ENCODE results near the gene ABCA2. TPM values are rescaled to one million over a fixed set of nuclear protein-coding genes. Genes with fewer than 3 reads are reported as not detected.

ABCA2 gene
- total RNA-seq, 2 donors from 2014 or later, result 28.7 to 29.6 TPM

GRCh38 chr9:136983167-136983566 is 44.9 kb downstream of the ABCA2 start:
- Histone ChIP-seq H3K9me3 (no peaks in the 10 kb centered on the region), H3K4me1 (peaks cover 6% of the 10 kb centered on the region), H3K27ac (no peak overlapping the region), H3K36me3 (replicated peaks in 1 of 2; ENCODE audit: insufficient read depth in 1 of 2, low read depth in 2 of 2) (no peaks in the 10 kb centered on the region), H3K27me3 (peaks cover 0 to 5% of the 10 kb centered on the region in 2 donors), H3K4me3 (no peak overlapping the region)
- no peak for DNase-seq
- ATAC-seq, result no peak
- intact Hi-C loops (cut with DNase I), result no loop called here
- TF ChIP-seq POLR2A (IDR thresholded peaks at IDR 0.05) (no peak), CTCF (IDR thresholded peaks at IDR 0.05) (no peak)
- WGBS, 2 donors, result 69 to 77% methylated on average over 3 to 9 of the region's 9 CpGs

- peak within 1 kb of the TSS in 1 of 4 donors; percentile 17 for H3K27ac ChIP-seq
- peaks cover 12% of the 10 kb centered on the region for H3K4me1 ChIP-seq
- intact Hi-C loops (cut with DNase I), result no loop called here
- H3K27me3 ChIP-seq, result peaks cover 0 to 5% of the 10 kb centered on the region in 2 donors
- no peak for TF ChIP-seq POLR2A (IDR thresholded peaks at IDR 0.05)
- no peak for TF ChIP-seq CTCF (IDR thresholded peaks at IDR 0.05)
- no peak within 1 kb of the TSS for H3K4me3 ChIP-seq
- ATAC-seq (no peak), DNase-seq (no peak)
- no peaks in the 10 kb centered on the region for H3K9me3 ChIP-seq
- 83 to 88% methylated on average over 6 to 17 of the region's 18 CpGs for WGBS, 2 donors
- H3K36me3 ChIP-seq (replicated peaks in 1 of 2; ENCODE audit: insufficient read depth in 1 of 2, low read depth in 2 of 2), result no peaks in the 10 kb centered on the region
Measured at GRCh38 chr9:136982232-136983051, 45.6 kb downstream of the ABCA2 start, which contains the start of gene LCNL1. TSS of gene LCNL1 (plus strand) at chr9:136982993. CDS start at chr9:136983587, 594 bp downstream.

GRCh38 chr9:136981588-136982231 is 46.3 kb downstream of the ABCA2 start:
- H3K36me3 ChIP-seq (replicated peaks in 1 of 2; ENCODE audit: insufficient read depth in 1 of 2, low read depth in 2 of 2), result no peaks in the 10 kb centered on the region
- H3K4me3 ChIP-seq, result no peak overlapping the region
- DNase-seq (no peak), ATAC-seq (peak; percentile 19)
- H3K9me3 ChIP-seq, result no peaks in the 10 kb centered on the region
- H3K27ac ChIP-seq, result peak overlapping the region in 2 of 4 donors; percentile 36 to 44
- intact Hi-C loops (cut with DNase I), result no loop called here
- 53 to 68% methylated on average over 5 to 15 of the region's 17 CpGs for WGBS, 2 donors
- TF ChIP-seq CTCF (IDR thresholded peaks at IDR 0.05) (no peak), POLR2A (IDR thresholded peaks at IDR 0.05) (no peak)
- H3K27me3 ChIP-seq, result peaks cover 0 to 5% of the 10 kb centered on the region in 2 donors
- peaks cover 12% of the 10 kb centered on the region for H3K4me1 ChIP-seq

GRCh38 chr9:136980669-136981478 is 47.2 kb downstream of the ABCA2 start:
- Histone ChIP-seq H3K9me3 (no peaks in the 10 kb centered on the region), H3K4me1 (peaks cover 12% of the 10 kb centered on the region), H3K4me3 (no peak overlapping the region), H3K27ac (peak overlapping the region in 2 of 4 donors; percentile 36 to 44), H3K27me3 (peaks cover 0 to 5% of the 10 kb centered on the region in 2 donors), H3K36me3 (replicated peaks in 1 of 2; ENCODE audit: insufficient read depth in 1 of 2, low read depth in 2 of 2) (no peaks in the 10 kb centered on the region)
- intact Hi-C loops (cut with DNase I), result no loop called here
- TF ChIP-seq CTCF (IDR thresholded peaks at IDR 0.05) (no peak), POLR2A (IDR thresholded peaks at IDR 0.05) (no peak)
- ATAC-seq (no peak), DNase-seq (no peak)
- WGBS, 2 donors, result 83 to 96% methylated on average over 15 to 16 of the region's 16 CpGs
